Measurements from ENCODE around the gene ELAVL1. TPM values are rescaled to one million over a fixed set of nuclear protein-coding genes. Genes with fewer than 3 reads are reported as not detected.

ELAVL1 gene
- total and polyA plus RNA-seq, 9 of the 15 experiments (the other 6 are each of a cell fraction or from before 2014, with no cell fraction given), result 4.3 to 172 (median 69.2) TPM

- Histone ChIP-seq H3K27ac (ENCODE audit: extremely low read depth, low read depth, low read length) (no peak overlapping the region), H3K4me3 (no peak overlapping the region), H3K9me1 (ENCODE audit: control insufficient read depth, insufficient read depth, low read length) (peaks cover 4% of the 10 kb centered on the region), H3K79me2 (ENCODE audit: control insufficient read depth, insufficient read depth, low read length) (peaks cover 84% of the 10 kb centered on the region), H3K36me3 (ENCODE audit: control insufficient read depth, insufficient read depth, low read length) (peaks cover 71% of the 10 kb centered on the region; the same call in 2 of the 3 replicates), H2AFZ (ENCODE audit: low read depth, low read length) (no peak overlapping the region), H3K27me3 (ENCODE audit: control insufficient read depth in 2 of 2, insufficient read depth in 2 of 2, low read length in 2 of 2) (no peaks in the 10 kb centered on the region), H3K4me1 (replicated peaks in 1 of 2; ENCODE audit: control insufficient read depth in 2 of 2, insufficient read depth in 2 of 2, low read length in 2 of 2) (peaks cover 0 to 14% of the 10 kb centered on the region in 2 experiments; a peak in 4 of 5 replicates), H3K9me3 (replicated peaks; ENCODE audit: control insufficient read depth, insufficient read depth, low read depth, low read length) (no peaks in the 10 kb centered on the region), H3K4me2 (ENCODE audit: insufficient read depth, low read length) (no peak overlapping the region), H3K9ac (ENCODE audit: insufficient read depth in 1 of 2, low read depth in 2 of 2, low read length in 2 of 2) (no peak overlapping the region), H4K20me1 (replicated peaks; ENCODE audit: control insufficient read depth, insufficient read depth, low read length) (peaks cover 29% of the 10 kb centered on the region)
- in situ Hi-C loops (cut with MboI) (no loop called here), intact Hi-C loops (cut with micrococcal nuclease) (no loop called here)
- ChIA-PET POLR2A (interaction anchor here (0.7 kb wide), 1 partner anchor 398 kb away, joined by 3 read pairs; the partner anchor contains the start of gene RAB11B), CTCF (ENCODE audit: low intra/inter-chr PET ratio) (no interaction called here)
- BruUV-seq (replicated peaks), result no TSS peak
- FAIRE-seq, result no peak
- TF ChIP-seq THAP7 (CRISPR knock-in tag; IDR thresholded peaks at IDR 0.05), result no peak
- TF ChIP-seq, protein P1, sequence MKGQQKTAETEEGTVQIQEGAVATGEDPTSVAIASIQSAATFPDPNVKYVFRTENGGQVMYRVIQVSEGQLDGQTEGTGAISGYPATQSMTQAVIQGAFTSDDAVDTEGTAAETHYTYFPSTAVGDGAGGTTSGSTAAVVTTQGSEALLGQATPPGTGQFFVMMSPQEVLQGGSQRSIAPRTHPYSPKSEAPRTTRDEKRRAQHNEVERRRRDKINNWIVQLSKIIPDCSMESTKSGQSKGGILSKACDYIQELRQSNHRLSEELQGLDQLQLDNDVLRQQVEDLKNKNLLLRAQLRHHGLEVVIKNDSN (CRISPR knock-in tag; IDR thresholded peaks at IDR 0.05), result no peak
- no peak for TF ChIP-seq E2F1 (CRISPR knock-in tag; IDR thresholded peaks at IDR 0.05)
- no peak for TF ChIP-seq DMBX1 (CRISPR knock-in tag; IDR thresholded peaks at IDR 0.05; ENCODE audit: borderline replicate concordance)
- TF ChIP-seq ZNF23 (CRISPR knock-in tag; IDR thresholded peaks at IDR 0.05), result no peak
- TF ChIP-seq, protein P2, sequence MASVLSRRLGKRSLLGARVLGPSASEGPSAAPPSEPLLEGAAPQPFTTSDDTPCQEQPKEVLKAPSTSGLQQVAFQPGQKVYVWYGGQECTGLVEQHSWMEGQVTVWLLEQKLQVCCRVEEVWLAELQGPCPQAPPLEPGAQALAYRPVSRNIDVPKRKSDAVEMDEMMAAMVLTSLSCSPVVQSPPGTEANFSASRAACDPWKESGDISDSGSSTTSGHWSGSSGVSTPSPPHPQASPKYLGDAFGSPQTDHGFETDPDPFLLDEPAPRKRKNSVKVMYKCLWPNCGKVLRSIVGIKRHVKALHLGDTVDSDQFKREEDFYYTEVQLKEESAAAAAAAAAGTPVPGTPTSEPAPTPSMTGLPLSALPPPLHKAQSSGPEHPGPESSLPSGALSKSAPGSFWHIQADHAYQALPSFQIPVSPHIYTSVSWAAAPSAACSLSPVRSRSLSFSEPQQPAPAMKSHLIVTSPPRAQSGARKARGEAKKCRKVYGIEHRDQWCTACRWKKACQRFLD (CRISPR knock-in tag; IDR thresholded peaks at IDR 0.05), result no peak
- WGBS (ENCODE audit: insufficient coverage, low coverage, missing lambda C conversion rate), result 88% methylated on average over 10 of the region's 10 CpGs
- no peak for ATAC-seq
- DNase-seq (ENCODE audit: extremely low read depth in 1 of 4, low spot score in 3 of 4), result no peak
Measured at GRCh38 chr19:7992575-7992974, 12.9 kb downstream of the ELAVL1 start.
